WTC11 (cell line): ENCODE data around the gene RPUSD2. TPM values are rescaled to one million over a fixed set of nuclear protein-coding genes. Genes with fewer than 3 reads are reported as not detected.

Experiments used
- ATAC-seq: fragments of 200-7000 bp; cut with Tn5 transposase; 2 replicates; pipeline ENCODE4 v1.10.0; 2021; ENCODE audit warnings: mild to moderate bottlenecking, moderate library complexity
- CTCF ChIA-PET: fragments of 300-600 bp; sonication (Branson Sonifier 250); formaldehyde crosslinking; loops from one replicate; lab custom pipeline; 2021; ENCODE audit warnings: antibody characterized with exemption; lab: Charles Lee
- POLR2A ChIA-PET: fragments of 350-600 bp; sonication (Branson Sonifier 250); formaldehyde crosslinking; loops from one replicate; lab custom pipeline; 2021; ENCODE audit warnings: antibody characterized with exemption; lab: Charles Lee
- DNase-seq: peaks from one replicate; pipeline ENCODE4 v3.0.0; 2021; ENCODE audit warnings: low spot score
- H3K27ac Mint-ChIP-seq: 2 replicates; pipeline ENCODE4 v1.8.0; 2021; ENCODE audit warnings: mixed read lengths
- H3K27me3 Mint-ChIP-seq: 2 replicates; pipeline ENCODE4 v1.8.0; 2021; ENCODE audit warnings: low read depth, mild to moderate bottlenecking, moderate library complexity, mixed read lengths
- H3K36me3 Mint-ChIP-seq: 2 replicates; pipeline ENCODE4 v1.8.0; 2021; ENCODE audit warnings: mixed read lengths
- H3K4me1 Mint-ChIP-seq: 2 replicates; pipeline ENCODE4 v1.8.0; 2022; ENCODE audit warnings: mixed read lengths
- H3K4me3 Mint-ChIP-seq: 2 replicates; pipeline ENCODE4 v1.8.0; 2021; ENCODE audit warnings: mild to moderate bottlenecking, moderate library complexity, mixed read lengths
- H3K9me3 Mint-ChIP-seq: 2 replicates; pipeline ENCODE4 v1.8.0; 2021; ENCODE audit warnings: mixed read lengths
- ATF1 ChIP-seq: sonication (generic); formaldehyde crosslinking; IDR thresholded peaks from 2 replicates; pipeline ENCODE4 v1.8.1; 2023; ENCODE audit warnings: mild to moderate bottlenecking, moderate library complexity, missing genetic modification reagents
- CDX4 ChIP-seq: fragments of 250-450 bp; sonication (Bioruptor Pico); IDR thresholded peaks from 2 replicates; pipeline ENCODE4 v1.9.0; 2021; ENCODE audit warnings: moderate library complexity, mild to moderate bottlenecking, inconsistent platforms, borderline replicate concordance
- CREB1 ChIP-seq: sonication (generic); formaldehyde crosslinking; IDR thresholded peaks from 2 replicates; pipeline ENCODE4 v1.8.0; 2023; ENCODE audit warnings: mild to moderate bottlenecking, missing genetic modification reagents
- CREM ChIP-seq: sonication (generic); formaldehyde crosslinking; IDR thresholded peaks from 2 replicates; pipeline ENCODE4 v1.8.1; 2022; ENCODE audit warnings: mild to moderate bottlenecking, missing genetic modification reagents, moderate library complexity
- CTCF ChIP-seq: fragments of 200-600 bp; IDR thresholded peaks from 2 replicates; pipeline ENCODE4 v1.8.0; 2022; ENCODE audit warnings: antibody characterized with exemption
- ELF4 ChIP-seq: sonication (generic); formaldehyde crosslinking; IDR thresholded peaks from 2 replicates; pipeline ENCODE4 v1.8.1; 2022; ENCODE audit warnings: low read depth, mild to moderate bottlenecking, moderate library complexity, missing genetic modification reagents
- FOXP4 ChIP-seq: sonication (generic); formaldehyde crosslinking; IDR thresholded peaks from 2 replicates; pipeline ENCODE4 v1.8.0; 2022; ENCODE audit warnings: mild to moderate bottlenecking, missing genetic modification reagents
- KAT7 ChIP-seq: sonication (generic); formaldehyde crosslinking; IDR thresholded peaks from 2 replicates; pipeline ENCODE4 v1.8.1; 2023; ENCODE audit warnings: missing genetic modification reagents, mild to moderate bottlenecking, borderline replicate concordance
- MLX ChIP-seq: sonication (generic); formaldehyde crosslinking; IDR thresholded peaks from 2 replicates; pipeline ENCODE4 v1.8.1; 2023; ENCODE audit warnings: mild to moderate bottlenecking, missing genetic modification reagents, moderate library complexity
- NFE2L1 ChIP-seq: sonication (generic); formaldehyde crosslinking; IDR thresholded peaks from 2 replicates; pipeline ENCODE4 v1.8.1; 2023; ENCODE audit warnings: missing genetic modification reagents
- NFYB ChIP-seq: sonication (generic); formaldehyde crosslinking; conservative IDR thresholded peaks from 2 replicates; pipeline ENCODE4 v1.8.0; 2022; ENCODE audit warnings: low read depth, missing genetic modification reagents
- SOX15 ChIP-seq: fragments of 250-450 bp; sonication (Bioruptor Pico); IDR thresholded peaks from 2 replicates; pipeline ENCODE4 v1.9.0; 2021; ENCODE audit warnings: mild to moderate bottlenecking
- USF2 ChIP-seq: sonication (generic); formaldehyde crosslinking; IDR thresholded peaks from 2 replicates; pipeline ENCODE4 v1.8.1; 2023; ENCODE audit warnings: mild to moderate bottlenecking, missing genetic modification reagents, moderate library complexity
- ZMAT4 ChIP-seq: fragments of 250-450 bp; sonication (Bioruptor Pico); IDR thresholded peaks from 2 replicates; pipeline ENCODE4 v1.9.0; 2021; ENCODE audit warnings: mild to moderate bottlenecking
- ZNF121 ChIP-seq: sonication (generic); formaldehyde crosslinking; IDR thresholded peaks from 2 replicates; pipeline ENCODE4 v1.8.0; 2023; ENCODE audit warnings: missing genetic modification reagents
- ZNF219 ChIP-seq: sonication (generic); formaldehyde crosslinking; IDR thresholded peaks from 2 replicates; pipeline ENCODE4 v1.8.0; 2023; ENCODE audit warnings: missing genetic modification reagents, mild to moderate bottlenecking, borderline replicate concordance
- ZNF423 ChIP-seq: fragments of 250-450 bp; sonication (Bioruptor Pico); IDR thresholded peaks from 2 replicates; pipeline ENCODE4 v2.1.2; 2022; ENCODE audit warnings: mild to moderate bottlenecking, moderate library complexity
- ZNF532 ChIP-seq: fragments of 250-450 bp; sonication (Bioruptor Pico); IDR thresholded peaks from 2 replicates; pipeline ENCODE4 v1.9.0; 2021; ENCODE audit warnings: mild to moderate bottlenecking, borderline replicate concordance
- total RNA-seq: library from RNA; stranded (reverse); gene quantifications from 3 replicates; pipeline ENCODE4 v1.2.3, GENCODE V29; 2021

Gene RPUSD2
- total RNA-seq, 1 experiment from 2014 or later: 30.8 TPM

GRCh38 chr15:40523611-40524010, 45.5 kb upstream of the RPUSD2 start:
- no peaks in the 10 kb centered on the region for H3K36me3 Mint-ChIP-seq
- H3K27ac Mint-ChIP-seq: no peak overlapping the region
- CTCF ChIA-PET: interaction anchor here (0.7 kb wide), 1 partner anchor 102 kb away, joined by 3 read pairs; no protein-coding TSS in a partner anchor
- ATAC-seq (no peak), DNase-seq (no peak)
- peaks cover 2% of the 10 kb centered on the region; the same call in 1 of the 2 replicates for H3K4me1 Mint-ChIP-seq
- no peaks in the 10 kb centered on the region for H3K9me3 Mint-ChIP-seq
- no peaks in the 10 kb centered on the region for H3K27me3 Mint-ChIP-seq
- no peak overlapping the region for H3K4me3 Mint-ChIP-seq
- POLR2A ChIA-PET: no interaction called here
- no peak for TF ChIP-seq NFYB (CRISPR knock-in tag)
- TF ChIP-seq ZMAT4 (CRISPR knock-in tag): no peak
- no peak for TF ChIP-seq ATF1
- no peak for TF ChIP-seq FOXP4
- TF ChIP-seq CDX4 (CRISPR knock-in tag): no peak
- TF ChIP-seq CREB1 (CRISPR knock-in tag): no peak
- TF ChIP-seq SOX15 (CRISPR knock-in tag): no peak
- no peak for TF ChIP-seq ZNF532 (CRISPR knock-in tag)
- TF ChIP-seq ZNF423 (CRISPR knock-in tag): no peak
- no peak for TF ChIP-seq NFE2L1
- no peak for TF ChIP-seq ZNF121 (CRISPR knock-in tag)
- no peak for TF ChIP-seq USF2 (CRISPR knock-in tag)
- no peak for TF ChIP-seq CREM (CRISPR knock-in tag)
- TF ChIP-seq ELF4: no peak
- no peak for TF ChIP-seq MLX (CRISPR knock-in tag)
- no peak for TF ChIP-seq CTCF
- no peak for TF ChIP-seq KAT7
- no peak for TF ChIP-seq ZNF219 (CRISPR knock-in tag)
